ENCODE data around the gene CLEC18B. TPM values are rescaled to one million over a fixed set of nuclear protein-coding genes. Genes with fewer than 3 reads are reported as not detected.
"Not testable (repeated sequence)": the region's sequence is repeated elsewhere in the genome, so short reads cannot be mapped to it uniquely, and the experiment has no call there.

The CLEC18B gene
- total RNA-seq, 1 donor from 2014 or later, result 3.5 TPM

DNA sequence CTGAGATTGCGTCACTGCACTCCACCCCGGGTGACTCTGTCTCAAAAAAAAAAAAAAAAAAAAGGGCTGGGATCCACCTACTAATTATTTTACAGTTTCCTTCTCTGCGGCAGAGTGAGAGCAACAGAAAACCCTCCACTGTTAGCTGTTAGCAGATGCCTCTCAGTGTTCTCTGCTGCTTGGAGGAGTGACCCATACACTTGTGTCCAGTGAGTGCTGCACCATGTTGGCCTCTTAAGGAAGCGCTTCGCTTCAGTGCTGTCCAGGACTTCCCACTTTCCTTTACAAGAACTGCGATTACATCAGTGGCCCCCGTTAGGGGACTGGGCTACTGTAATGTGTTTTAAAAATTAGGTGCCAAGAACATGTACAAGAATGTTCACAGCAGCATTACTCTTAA is 18.4 kb upstream of the CLEC18B start:
- no peak for DNase-seq (ENCODE audit: low spot score)
- H3K27me3 Mint-ChIP-seq (ENCODE audit: low read depth), result no peaks in the 10 kb centered on the region
- peaks cover 11% of the 10 kb centered on the region for H3K36me3 Mint-ChIP-seq (ENCODE audit: low read depth)
- H3K27ac Mint-ChIP-seq (ENCODE audit: unreplicated experiment), result no peak overlapping the region
- no peaks in the 10 kb centered on the region for H3K4me1 Mint-ChIP-seq (ENCODE audit: low read depth)
- H3K9me3 Mint-ChIP-seq (ENCODE audit: low read depth), result no peaks in the 10 kb centered on the region
- no peak overlapping the region for H3K4me3 Mint-ChIP-seq (ENCODE audit: unreplicated experiment)
- TF ChIP-seq, protein P1, sequence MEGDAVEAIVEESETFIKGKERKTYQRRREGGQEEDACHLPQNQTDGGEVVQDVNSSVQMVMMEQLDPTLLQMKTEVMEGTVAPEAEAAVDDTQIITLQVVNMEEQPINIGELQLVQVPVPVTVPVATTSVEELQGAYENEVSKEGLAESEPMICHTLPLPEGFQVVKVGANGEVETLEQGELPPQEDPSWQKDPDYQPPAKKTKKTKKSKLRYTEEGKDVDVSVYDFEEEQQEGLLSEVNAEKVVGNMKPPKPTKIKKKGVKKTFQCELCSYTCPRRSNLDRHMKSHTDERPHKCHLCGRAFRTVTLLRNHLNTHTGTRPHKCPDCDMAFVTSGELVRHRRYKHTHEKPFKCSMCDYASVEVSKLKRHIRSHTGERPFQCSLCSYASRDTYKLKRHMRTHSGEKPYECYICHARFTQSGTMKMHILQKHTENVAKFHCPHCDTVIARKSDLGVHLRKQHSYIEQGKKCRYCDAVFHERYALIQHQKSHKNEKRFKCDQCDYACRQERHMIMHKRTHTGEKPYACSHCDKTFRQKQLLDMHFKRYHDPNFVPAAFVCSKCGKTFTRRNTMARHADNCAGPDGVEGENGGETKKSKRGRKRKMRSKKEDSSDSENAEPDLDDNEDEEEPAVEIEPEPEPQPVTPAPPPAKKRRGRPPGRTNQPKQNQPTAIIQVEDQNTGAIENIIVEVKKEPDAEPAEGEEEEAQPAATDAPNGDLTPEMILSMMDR (IDR thresholded peaks at IDR 0.05), result no peak

GRCh38 chr16:74438492-74438979 is 17.3 kb upstream of the CLEC18B start:
- DNase-seq (ENCODE audit: low spot score), result no peak
- TF ChIP-seq, protein P1 (IDR thresholded peaks at IDR 0.05), result no peak
- no peaks in the 10 kb centered on the region for H3K9me3 Mint-ChIP-seq (ENCODE audit: low read depth)
- no peaks in the 10 kb centered on the region for H3K4me1 Mint-ChIP-seq (ENCODE audit: low read depth)
- H3K4me3 Mint-ChIP-seq (ENCODE audit: unreplicated experiment), result no peak overlapping the region
- no peaks in the 10 kb centered on the region for H3K27me3 Mint-ChIP-seq (ENCODE audit: low read depth)
- H3K27ac Mint-ChIP-seq (ENCODE audit: unreplicated experiment), result no peak overlapping the region
- H3K36me3 Mint-ChIP-seq (ENCODE audit: low read depth), result peaks cover 10% of the 10 kb centered on the region

GRCh38 chr16:74431516-74431915 is 10.2 kb upstream of the CLEC18B start:
- Mint-ChIP-seq H3K27me3 (ENCODE audit: low read depth) (no peaks in the 10 kb centered on the region), H3K4me1 (ENCODE audit: low read depth) (peaks cover 4% of the 10 kb centered on the region)
- TF ChIP-seq, protein P1 (IDR thresholded peaks at IDR 0.05), result no peak

GRCh38 chr16:74430036-74430712 is 8.9 kb upstream of the CLEC18B start:
- H3K36me3 Mint-ChIP-seq (ENCODE audit: low read depth); H3K4me3 Mint-ChIP-seq (ENCODE audit: unreplicated experiment); H3K4me1 Mint-ChIP-seq (ENCODE audit: low read depth); H3K27me3 Mint-ChIP-seq (ENCODE audit: low read depth); H3K9me3 Mint-ChIP-seq (ENCODE audit: low read depth); H3K27ac Mint-ChIP-seq (ENCODE audit: unreplicated experiment): not testable (repeated sequence)
- TF ChIP-seq, protein P1 (IDR thresholded peaks at IDR 0.05), result peak; percentile 86
- peak; percentile 10 for DNase-seq (ENCODE audit: low spot score)

More at GRCh38 chr16:74431516-74431915, 10.2 kb upstream of the CLEC18B start:
- peak; percentile 57 for DNase-seq (ENCODE audit: low spot score)
- no peaks in the 10 kb centered on the region for H3K9me3 Mint-ChIP-seq (ENCODE audit: low read depth)
- H3K27ac Mint-ChIP-seq (ENCODE audit: unreplicated experiment), result no peak overlapping the region
- no peak overlapping the region for H3K4me3 Mint-ChIP-seq (ENCODE audit: unreplicated experiment)
- H3K36me3 Mint-ChIP-seq (ENCODE audit: low read depth), result no peaks in the 10 kb centered on the region

- H3K4me1 Mint-ChIP-seq (ENCODE audit: low read depth); H3K27me3 Mint-ChIP-seq (ENCODE audit: low read depth); H3K9me3 Mint-ChIP-seq (ENCODE audit: low read depth): not testable (repeated sequence)
Measured at GRCh38 chr16:74428493-74428892, 7.2 kb upstream of the CLEC18B start.

DNA sequence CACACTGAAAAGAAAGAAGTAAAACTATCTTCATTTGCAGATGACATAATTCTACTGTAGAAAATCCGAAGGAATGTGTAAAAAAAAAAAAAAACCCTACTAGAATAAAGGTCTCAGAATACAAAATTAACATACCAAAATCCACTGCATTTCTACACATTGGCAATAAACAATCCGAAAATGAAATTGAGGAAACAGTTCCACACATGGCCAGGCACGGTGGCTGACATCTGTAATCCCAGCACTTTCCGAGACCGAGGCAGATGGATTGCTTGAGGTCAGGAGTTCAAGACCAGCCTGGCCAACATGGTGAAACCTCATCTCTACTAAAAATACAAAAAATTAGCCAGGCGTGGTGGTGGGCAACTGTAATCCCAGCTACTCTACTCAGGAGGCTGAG is 4.5 kb upstream of the CLEC18B start:
- H3K4me3 Mint-ChIP-seq (ENCODE audit: unreplicated experiment); H3K4me1 Mint-ChIP-seq (ENCODE audit: low read depth); H3K27ac Mint-ChIP-seq (ENCODE audit: unreplicated experiment); H3K36me3 Mint-ChIP-seq (ENCODE audit: low read depth); H3K27me3 Mint-ChIP-seq (ENCODE audit: low read depth); H3K9me3 Mint-ChIP-seq (ENCODE audit: low read depth): not testable (repeated sequence)
- DNase-seq (ENCODE audit: low spot score), result peak; percentile 22

More at GRCh38 chr16:74428493-74428892, 7.2 kb upstream of the CLEC18B start:
- not testable (repeated sequence) for H3K4me3 Mint-ChIP-seq (ENCODE audit: unreplicated experiment); H3K27ac Mint-ChIP-seq (ENCODE audit: unreplicated experiment); DNase-seq (ENCODE audit: low spot score); H3K36me3 Mint-ChIP-seq (ENCODE audit: low read depth)

- not testable (repeated sequence) for H3K4me3 Mint-ChIP-seq (ENCODE audit: unreplicated experiment); H3K4me1 Mint-ChIP-seq (ENCODE audit: low read depth); H3K36me3 Mint-ChIP-seq (ENCODE audit: low read depth); H3K9me3 Mint-ChIP-seq (ENCODE audit: low read depth); H3K27me3 Mint-ChIP-seq (ENCODE audit: low read depth); H3K27ac Mint-ChIP-seq (ENCODE audit: unreplicated experiment)
- DNase-seq (ENCODE audit: low spot score), result peak; percentile 7
Measured at GRCh38 chr16:74423721-74424120, 2.4 kb upstream of the CLEC18B start.

GRCh38 chr16:74422086-74422485 is 808 bp upstream of the CLEC18B start:
- not testable (repeated sequence) for H3K36me3 Mint-ChIP-seq (ENCODE audit: low read depth); H3K4me1 Mint-ChIP-seq (ENCODE audit: low read depth); H3K4me3 Mint-ChIP-seq (ENCODE audit: unreplicated experiment); H3K27ac Mint-ChIP-seq (ENCODE audit: unreplicated experiment); H3K27me3 Mint-ChIP-seq (ENCODE audit: low read depth); H3K9me3 Mint-ChIP-seq (ENCODE audit: low read depth)
- peak; percentile 37 for DNase-seq (ENCODE audit: low spot score)

- not testable (repeated sequence) for H3K27ac Mint-ChIP-seq (ENCODE audit: unreplicated experiment); H3K9me3 Mint-ChIP-seq (ENCODE audit: low read depth); H3K4me3 Mint-ChIP-seq (ENCODE audit: unreplicated experiment); H3K4me1 Mint-ChIP-seq (ENCODE audit: low read depth); H3K27me3 Mint-ChIP-seq (ENCODE audit: low read depth); H3K36me3 Mint-ChIP-seq (ENCODE audit: low read depth)
- DNase-seq (ENCODE audit: low spot score), result peak; percentile 46
Measured at GRCh38 chr16:74421482-74421785, 156 bp upstream of the CLEC18B start.

Measured in chondrocyte (in vitro differentiated cells).